G401.6 (cell line): ENCODE results near the gene SLC9A4.
"Not testable (repeated sequence)": the region's sequence is repeated elsewhere in the genome, so short reads cannot be mapped to it uniquely, and the experiment has no call there.

Source experiments
- FAIRE-seq: peaks from 2 replicates; lab custom pipeline; 2012; peaks lifted over from hg19 to GRCh38; lab: Jason Lieb, UNC

SLC9A4 gene

DNA sequence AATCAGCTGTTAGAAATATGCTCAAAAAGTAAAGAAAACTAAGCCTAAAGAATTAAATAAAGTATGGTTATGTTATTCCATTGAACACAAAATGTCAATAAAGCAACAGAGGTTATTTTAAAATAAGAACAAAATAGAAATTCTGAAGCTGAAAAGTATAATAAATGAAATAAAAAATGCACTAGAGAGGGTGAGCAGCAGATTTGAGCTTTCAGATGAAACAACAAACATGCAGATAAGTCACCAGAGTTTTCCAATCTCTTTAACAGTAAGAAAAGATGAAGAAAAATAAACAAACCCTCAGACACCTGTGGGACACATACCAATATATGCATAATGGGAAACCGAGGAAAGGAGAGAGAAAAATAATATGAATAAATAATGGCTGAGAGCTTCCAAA, 76.0 kb downstream of the SLC9A4 start:
- no peak for FAIRE-seq

GRCh38 chr2:102550151-102550550, 77.1 kb downstream of the SLC9A4 start:
- FAIRE-seq, result no peak

DNA sequence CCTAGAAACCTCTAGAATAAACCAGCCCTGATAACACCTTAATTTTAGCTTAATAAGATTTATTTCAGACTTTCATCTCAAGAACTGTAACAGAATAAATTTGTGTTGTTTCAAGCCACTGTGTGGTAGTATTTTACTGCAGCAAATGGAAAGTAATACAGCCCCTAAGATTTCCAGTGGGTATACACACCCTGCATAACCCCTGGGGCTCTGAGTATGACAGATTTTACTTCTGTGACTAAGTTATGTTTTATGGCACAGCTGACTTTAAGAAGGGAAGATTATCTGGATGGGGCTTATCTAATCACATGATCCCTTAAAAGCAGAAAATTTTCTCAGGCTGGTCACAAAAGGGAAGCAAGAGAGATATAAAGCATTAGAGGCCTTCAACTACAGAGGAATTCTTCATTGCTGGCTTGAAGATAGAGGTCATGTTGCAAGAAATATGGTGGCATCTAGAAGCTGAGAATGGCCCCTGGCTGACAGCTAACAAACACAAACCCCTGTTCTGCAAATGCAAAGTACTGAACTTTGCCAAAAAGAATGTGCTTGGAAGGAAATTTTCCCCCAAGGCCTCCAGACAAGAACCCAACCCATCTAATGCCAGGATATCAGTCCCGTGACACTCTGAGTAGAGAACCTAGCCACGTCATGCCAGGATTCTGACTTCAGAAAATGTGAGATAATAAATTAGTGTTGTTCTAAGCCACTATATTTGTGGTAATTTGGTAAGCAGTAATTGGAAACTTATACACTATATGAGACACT, 78.5 kb downstream of the SLC9A4 start:
- FAIRE-seq, result no peak

DNA sequence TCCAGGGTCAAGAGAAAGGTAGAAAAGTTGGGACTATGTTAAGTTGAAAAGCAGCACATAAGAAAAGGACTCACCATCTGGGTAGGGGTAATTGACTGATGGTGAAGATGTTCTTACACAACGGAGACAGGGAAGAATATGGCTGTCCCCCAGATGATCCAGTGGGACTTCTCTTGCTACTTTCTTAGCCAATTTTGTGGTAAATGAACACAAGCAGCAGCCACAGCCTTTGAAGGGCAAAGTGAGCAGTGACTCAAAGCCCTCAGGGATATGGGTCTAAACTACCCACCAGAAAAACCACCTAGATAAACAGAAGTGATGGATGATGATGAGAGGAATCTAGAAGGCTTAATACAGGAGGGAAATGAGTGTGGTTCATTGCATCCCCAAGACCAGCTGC, 80.6 kb downstream of the SLC9A4 start:
- FAIRE-seq, result no peak

- no peak for FAIRE-seq
Measured at GRCh38 chr2:102558463-102558862, 85.4 kb downstream of the SLC9A4 start.

DNA sequence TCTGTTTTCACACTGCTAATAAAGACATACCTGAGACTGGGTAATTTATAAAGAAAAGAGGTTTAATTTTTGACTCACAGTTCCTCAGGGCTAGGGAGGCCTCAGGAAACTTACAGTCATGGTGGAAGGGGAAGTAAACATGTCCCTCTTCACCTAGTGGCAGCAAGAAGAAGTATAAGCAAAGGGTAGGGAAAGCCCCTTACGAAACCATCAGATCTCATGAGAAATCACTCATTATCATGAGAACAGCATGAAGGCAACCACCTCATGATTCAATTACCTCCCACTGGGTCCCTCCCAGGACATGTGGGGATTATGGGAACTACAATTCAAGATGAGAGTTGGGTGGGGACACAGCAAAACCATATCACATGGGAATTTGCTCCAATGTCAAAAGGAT, 89.5 kb downstream of the SLC9A4 start:
- not testable (repeated sequence) for FAIRE-seq

GRCh38 chr2:102575888-102576287, 102.9 kb downstream of the SLC9A4 start:
- peak; percentile 99 for FAIRE-seq

- FAIRE-seq, result no peak
Measured at GRCh38 chr2:102578376-102578775, 105.3 kb downstream of the SLC9A4 start.

GRCh38 chr2:102581911-102582310, 108.9 kb downstream of the SLC9A4 start:
- FAIRE-seq, result no peak

- no peak for FAIRE-seq
Measured at GRCh38 chr2:102582845-102583244, 109.8 kb downstream of the SLC9A4 start.
